Pancreas (tissue), 10 donors: ENCODE data around the gene RBM19. TPM values are rescaled to one million over a fixed set of nuclear protein-coding genes. Genes with fewer than 3 reads are reported as not detected.

Experiments
- ATAC-seq, 4 donors: fragments of 200-7000 bp; cut with Tn5 transposase; one replicate each; pipeline versions ENCODE4 v1.8.0 to v1.9.1; 2020; ENCODE audit warnings: mild to moderate bottlenecking in 4 of 4, moderate library complexity in 4 of 4
- DNase-seq, 6 donors: peaks; one replicate each; pipeline ENCODE4 v3.0.0-alpha.2; 2020
- FAIRE-seq: peaks from 2 replicates; lab custom pipeline; 2012; peaks lifted over from hg19 to GRCh38; lab: Jason Lieb, UNC
- H3K27ac ChIP-seq, 4 donors: fragments of 200-600 bp; sonication (generic); 1 replicate in 3 of 4; 2 replicates in 1 of 4; pipeline versions ENCODE4 v1.5.0 to v1.8.0; 2020
- H3K27me3 ChIP-seq, 4 donors: fragments of 200-600 bp; one replicate each; pipeline ENCODE4 v1.8.0; 2021
- H3K36me3 ChIP-seq, 3 donors: fragments of 200-600 bp; sonication (generic) in 1 of 3; one replicate each; pipeline versions ENCODE4 v1.5.0 to v1.8.0; 2020 to 2021
- H3K4me1 ChIP-seq, 3 donors: fragments of 200-600 bp; one replicate each; pipeline ENCODE4 v1.8.0; 2021
- H3K4me3 ChIP-seq, 4 donors: fragments of 200-600 bp; sonication (generic) in 2 of 4; one replicate each; pipeline versions ENCODE4 v1.5.0 to v1.8.0; 2020 to 2021
- H3K9me3 ChIP-seq, 4 donors: fragments of 200-600 bp; one replicate each; pipeline ENCODE4 v1.8.0; 2021
- CTCF ChIP-seq, 4 donors: fragments of 200-600 bp; sonication (generic) in 3 of 4; IDR thresholded peaks; one replicate each; pipeline versions ENCODE4 v1.5.0 to v1.8.0; 2021; ENCODE audit warnings: antibody characterized with exemption in 4 of 4
- WGBS, 2 donors: extraction: QIAGEN DNeasy Blood & Tissue Kit; methylation state at CpG; one replicate each; pipeline ENCODE4 v1.1.7; 2013; 5-methylcytosine and 5-hydroxymethylcytosine counted together
- intact Hi-C, 3 donors: fragments of 100-400 bp; cut with DNase I; formaldehyde crosslinking; loops; one replicate each; pipeline versions ENCODE4 v1.11.1 to v1.14.2; 2022
- polyA plus RNA-seq, 2 donors: library from polyadenylated mRNA; stranded (reverse); fragments of 200-250 nt; gene quantifications; one replicate each; pipeline ENCODE4 v1.2.3, GENCODE V29; 2013
- total RNA-seq, 6 donors: library from RNA; stranded (reverse); fragmentation: NEBNext Ultra II Directional in 4 of 6; extraction: Animal tissue kit (Norgen Biotek cat#: 25700) in 4 of 6; gene quantifications; one replicate each; pipeline versions ENCODE4 v1.2.1 to v1.2.4, GENCODE V29; 2021 to 2023
- donor health status: healthy with polysubstance abuse.
- donor health status: DM: no; HTN: no; CAD: no; lungs with moderate emphysema.
- donor health status: DM: no; HTN: no; CAD: no.
- donor health status: control.
- donor health status: control.
- donor health status: Bipolar disorder and iron deficiency.
- donor health status: DM: yes; HTN: yes; CAD: no.
- donor health status: DM: no; HTN: no; CAD: no.
- donor health status: DM: no; HTN: no; CAD: no.
- donor health status: DM: yes; HTN: yes; CAD: no.

The RBM19 gene
- total and polyA plus RNA-seq, 8 donors = 13.9 to 32.2 (median 15.8) TPM

GRCh38 chr12:113858841-113859386 lies 107.2 kb downstream of the RBM19 start:
- Histone ChIP-seq H3K4me3 (no peak overlapping the region), H3K36me3 (peaks cover 0 to 23% (median 7%) of the 10 kb centered on the region in 3 donors), H3K9me3 (no peaks in the 10 kb centered on the region), H3K4me1 (no peaks in the 10 kb centered on the region), H3K27ac (no peak overlapping the region), H3K27me3 (no peaks in the 10 kb centered on the region)
- ATAC-seq (no peak), FAIRE-seq (no peak), DNase-seq (no peak)
- 80 to 93% methylated on average over 8 of the region's 8 CpGs for WGBS, 2 donors
- TF ChIP-seq CTCF (IDR thresholded peaks at IDR 0.05) = no peak
- intact Hi-C loops = no loop called here

- TF ChIP-seq CTCF (IDR thresholded peaks at IDR 0.05) = no peak
- DNase-seq = no peak
- no peaks in the 10 kb centered on the region for H3K9me3 ChIP-seq
- intact Hi-C loops = no loop called here
- no peak overlapping the region for H3K27ac ChIP-seq
- no peak for FAIRE-seq
- no peaks in the 10 kb centered on the region for H3K4me1 ChIP-seq
- ATAC-seq = no peak
- H3K4me3 ChIP-seq = no peak overlapping the region
- 91 to 93% methylated on average over 12 of the region's 12 CpGs for WGBS, 2 donors
- H3K36me3 ChIP-seq = peaks cover 0 to 23% (median 7%) of the 10 kb centered on the region in 3 donors
- no peaks in the 10 kb centered on the region for H3K27me3 ChIP-seq
Measured at GRCh38 chr12:113857371-113857770, 108.8 kb downstream of the RBM19 start.

- Histone ChIP-seq H3K27me3 (no peaks in the 10 kb centered on the region), H3K36me3 (peaks cover 0 to 23% (median 7%) of the 10 kb centered on the region in 3 donors), H3K4me3 (no peak overlapping the region), H3K27ac (no peak overlapping the region), H3K9me3 (no peaks in the 10 kb centered on the region), H3K4me1 (no peaks in the 10 kb centered on the region)
- WGBS, 2 donors = 88 to 91% methylated on average over 6 to 7 of the region's 7 CpGs
- FAIRE-seq (no peak), ATAC-seq (no peak), DNase-seq (no peak)
- intact Hi-C loops = no loop called here
- TF ChIP-seq CTCF (IDR thresholded peaks at IDR 0.05) = no peak
Measured at GRCh38 chr12:113855998-113856397, 110.1 kb downstream of the RBM19 start.

GRCh38 chr12:113854385-113855142 lies 111.6 kb downstream of the RBM19 start:
- no peak for DNase-seq
- Histone ChIP-seq H3K9me3 (no peaks in the 10 kb centered on the region), H3K36me3 (peaks cover 0 to 23% (median 4%) of the 10 kb centered on the region in 3 donors), H3K27ac (no peak overlapping the region), H3K27me3 (no peaks in the 10 kb centered on the region), H3K4me1 (no peaks in the 10 kb centered on the region), H3K4me3 (no peak overlapping the region)
- peak in 3 of 4 donors; percentile 36 to 72 (median 67) for ATAC-seq
- intact Hi-C loops = no loop called here
- FAIRE-seq = no peak
- no peak for TF ChIP-seq CTCF (IDR thresholded peaks at IDR 0.05)
- WGBS, 2 donors = 84 to 87% methylated on average over 17 of the region's 17 CpGs

GRCh38 chr12:113853491-113853890 lies 112.6 kb downstream of the RBM19 start:
- 62 to 66% methylated on average over 4 of the region's 4 CpGs for WGBS, 2 donors
- Histone ChIP-seq H3K36me3 (peaks cover 0 to 17% (median 4%) of the 10 kb centered on the region in 3 donors), H3K27me3 (no peaks in the 10 kb centered on the region), H3K4me3 (no peak overlapping the region), H3K4me1 (no peaks in the 10 kb centered on the region), H3K9me3 (no peaks in the 10 kb centered on the region), H3K27ac (no peak overlapping the region)
- TF ChIP-seq CTCF (IDR thresholded peaks at IDR 0.05) = no peak
- no peak for ATAC-seq
- intact Hi-C loops = no loop called here
- no peak for DNase-seq
- FAIRE-seq = no peak
